ENCODE data around the gene DDAH1.

DNA sequence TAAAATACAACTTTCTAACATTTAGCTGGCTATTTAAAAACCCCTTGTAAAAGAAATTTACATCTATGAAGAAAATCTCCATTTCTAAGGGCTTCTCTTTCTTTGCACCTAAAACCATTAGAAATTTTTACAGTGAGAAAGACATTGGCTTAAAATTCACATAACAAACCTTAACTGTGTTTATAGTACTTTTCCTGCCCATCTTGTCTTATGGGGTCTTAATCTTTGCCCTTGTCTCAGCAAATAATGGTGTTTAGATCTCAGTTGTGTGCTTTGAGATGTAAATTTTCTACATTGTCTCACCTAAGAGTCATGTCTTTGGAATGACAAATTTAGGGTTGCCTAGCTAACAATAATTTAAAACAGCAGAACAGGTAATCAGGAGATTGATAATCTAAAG, 71.5 kb downstream of the DDAH1 start:
- TF ChIP-seq, protein P1, sequence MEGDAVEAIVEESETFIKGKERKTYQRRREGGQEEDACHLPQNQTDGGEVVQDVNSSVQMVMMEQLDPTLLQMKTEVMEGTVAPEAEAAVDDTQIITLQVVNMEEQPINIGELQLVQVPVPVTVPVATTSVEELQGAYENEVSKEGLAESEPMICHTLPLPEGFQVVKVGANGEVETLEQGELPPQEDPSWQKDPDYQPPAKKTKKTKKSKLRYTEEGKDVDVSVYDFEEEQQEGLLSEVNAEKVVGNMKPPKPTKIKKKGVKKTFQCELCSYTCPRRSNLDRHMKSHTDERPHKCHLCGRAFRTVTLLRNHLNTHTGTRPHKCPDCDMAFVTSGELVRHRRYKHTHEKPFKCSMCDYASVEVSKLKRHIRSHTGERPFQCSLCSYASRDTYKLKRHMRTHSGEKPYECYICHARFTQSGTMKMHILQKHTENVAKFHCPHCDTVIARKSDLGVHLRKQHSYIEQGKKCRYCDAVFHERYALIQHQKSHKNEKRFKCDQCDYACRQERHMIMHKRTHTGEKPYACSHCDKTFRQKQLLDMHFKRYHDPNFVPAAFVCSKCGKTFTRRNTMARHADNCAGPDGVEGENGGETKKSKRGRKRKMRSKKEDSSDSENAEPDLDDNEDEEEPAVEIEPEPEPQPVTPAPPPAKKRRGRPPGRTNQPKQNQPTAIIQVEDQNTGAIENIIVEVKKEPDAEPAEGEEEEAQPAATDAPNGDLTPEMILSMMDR (IDR thresholded peaks at IDR 0.05; ENCODE audit: poor library complexity), result no peak
- TF ChIP-seq EZH2 (IDR thresholded peaks at IDR 0.05; ENCODE audit: borderline replicate concordance), result no peak
- TF ChIP-seq EZH2phosphoT487 (IDR thresholded peaks at IDR 0.05; ENCODE audit: low read depth, severe bottlenecking, unreplicated experiment), result no peak
